GM10847 (cell line): ENCODE measurements around the gene VOPP1.

Experiments used
- POLR2A ChIP-seq: IDR thresholded peaks from 2 replicates; pipeline ENCODE4 v1.6.1; 2011; ENCODE audit not compliant: insufficient read length; ENCODE audit errors: extremely low read depth

The VOPP1 gene

DNA sequence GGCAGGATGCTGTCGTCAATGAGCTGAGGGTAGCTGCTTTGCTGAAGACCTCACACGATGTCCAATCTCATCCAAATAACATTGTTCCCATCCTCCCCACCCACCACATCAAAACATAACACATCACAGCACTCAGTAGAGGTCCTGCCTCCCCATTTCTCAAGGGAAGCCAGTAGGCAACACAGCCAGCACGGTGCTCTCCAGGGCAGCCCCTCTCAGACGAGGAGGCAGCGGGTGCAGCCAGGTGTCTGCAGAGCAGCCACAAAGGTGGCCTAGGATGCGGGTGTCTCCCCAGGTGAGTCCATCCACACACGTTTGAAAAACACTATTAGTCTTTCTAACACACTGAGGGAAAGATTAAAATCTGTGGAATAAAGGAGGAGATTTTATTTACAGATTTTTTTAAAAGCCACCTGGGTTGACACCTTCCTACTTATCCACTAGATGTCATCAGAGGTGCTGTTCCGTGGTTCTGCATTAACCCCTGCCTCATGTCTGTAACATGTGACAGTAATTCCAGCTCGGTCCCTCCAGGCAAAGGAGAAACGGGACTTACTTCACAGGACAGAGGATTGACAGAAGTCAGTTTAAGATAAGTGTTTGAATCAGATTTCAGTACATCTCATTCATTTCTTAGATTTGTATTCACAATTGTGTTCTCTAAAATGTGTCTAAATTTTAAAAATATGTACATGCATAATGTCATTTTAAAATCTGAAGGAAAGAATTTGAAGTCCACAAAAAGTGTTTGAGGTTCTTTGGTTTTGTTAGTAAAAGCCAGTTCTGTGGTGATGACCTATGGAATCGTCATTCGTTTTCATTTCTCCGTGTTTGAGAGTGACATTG lies 139.1 kb downstream of the VOPP1 start:
- TF ChIP-seq POLR2A, result no peak

DNA sequence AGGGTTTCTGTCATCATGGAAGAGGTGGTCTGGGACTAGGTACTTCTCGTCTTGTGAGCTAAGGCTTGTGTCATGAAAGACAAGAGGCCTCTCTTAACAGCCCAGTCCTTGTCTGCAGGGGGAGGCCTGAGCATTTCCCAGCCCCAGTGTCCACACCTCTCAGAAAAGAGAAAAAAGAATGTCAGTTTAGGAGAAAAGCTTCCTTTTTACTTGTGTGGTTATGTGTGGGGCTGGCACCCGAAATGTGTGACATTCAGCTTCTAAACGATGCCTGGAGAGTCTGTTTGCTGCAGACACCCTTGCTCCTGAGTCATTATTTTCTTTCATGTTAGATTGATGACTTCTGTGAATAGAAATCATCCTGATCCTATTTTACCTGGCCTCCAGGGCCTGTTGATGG lies 139.8 kb downstream of the VOPP1 start:
- TF ChIP-seq POLR2A, result no peak

DNA sequence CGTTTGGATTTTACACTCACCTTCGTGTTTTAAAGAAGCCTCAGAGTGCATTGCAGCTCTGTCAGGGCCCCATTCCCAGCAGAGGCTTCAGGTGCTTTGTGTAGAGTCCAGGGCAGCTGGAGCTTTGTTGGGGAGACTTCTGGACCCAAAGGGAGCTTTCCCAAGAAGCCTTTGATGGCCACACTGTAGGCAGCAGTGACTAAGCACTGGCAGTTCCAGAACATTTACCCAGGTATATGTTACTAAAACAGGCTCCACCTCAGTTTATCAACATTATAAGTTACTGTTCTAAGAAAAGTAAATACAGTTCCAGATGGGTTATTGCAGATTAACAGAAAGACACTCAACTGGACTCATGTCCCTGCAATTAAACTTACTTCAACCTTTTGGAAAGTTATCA lies 140.4 kb downstream of the VOPP1 start:
- no peak for TF ChIP-seq POLR2A

DNA sequence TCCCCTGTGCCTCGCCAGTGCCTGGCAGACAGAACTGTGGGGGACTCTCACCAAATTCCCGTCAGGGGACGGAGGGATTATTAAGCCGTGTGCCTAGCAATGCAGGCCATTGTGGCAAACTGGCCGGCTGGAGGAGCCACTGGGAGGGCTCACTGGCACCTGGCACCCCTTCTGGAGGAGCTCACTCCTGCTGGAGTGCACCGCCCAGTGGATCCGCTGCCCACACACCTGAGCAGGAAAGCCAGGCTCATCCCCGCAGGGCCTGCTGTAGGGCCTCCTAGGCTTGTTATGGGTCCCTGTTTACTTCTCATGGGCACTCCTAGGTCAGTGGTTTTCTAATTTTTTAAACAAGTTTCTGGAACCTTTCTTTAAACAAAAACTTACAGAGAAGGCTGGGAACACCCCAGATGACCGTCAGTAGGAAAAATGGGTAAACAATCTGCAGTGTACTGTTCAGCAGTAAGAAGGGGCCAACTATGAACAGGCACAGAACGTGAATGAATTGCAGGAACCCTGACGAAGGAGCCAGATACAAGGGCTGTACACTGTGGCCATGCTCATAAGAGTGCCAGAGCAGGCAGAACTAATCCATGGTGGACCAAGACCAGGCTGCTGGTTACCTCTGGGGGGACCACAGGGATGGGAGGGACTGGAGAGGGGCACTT lies 142.3 kb downstream of the VOPP1 start:
- no peak for TF ChIP-seq POLR2A

DNA sequence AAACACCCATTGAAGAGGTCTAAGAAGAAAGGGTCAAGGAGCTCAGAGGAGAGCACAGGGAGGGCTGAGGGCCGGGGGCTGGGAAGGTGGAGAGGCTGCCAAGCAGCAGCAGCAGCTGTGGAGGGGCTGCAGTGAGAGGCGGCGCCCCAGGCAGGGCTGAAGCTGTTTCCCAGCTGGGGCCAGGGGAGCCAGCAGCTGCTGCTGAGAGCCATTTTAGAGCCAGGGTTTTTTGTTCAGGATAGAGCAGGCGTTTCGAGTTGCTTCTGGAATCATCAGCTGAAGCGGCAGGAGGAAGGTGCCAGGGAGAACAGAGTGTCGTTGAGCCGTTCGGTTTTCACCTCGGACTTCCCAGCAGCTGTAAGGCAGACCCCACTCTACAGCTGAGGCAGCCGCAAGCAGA lies 144.5 kb downstream of the VOPP1 start:
- TF ChIP-seq POLR2A, result no peak

DNA sequence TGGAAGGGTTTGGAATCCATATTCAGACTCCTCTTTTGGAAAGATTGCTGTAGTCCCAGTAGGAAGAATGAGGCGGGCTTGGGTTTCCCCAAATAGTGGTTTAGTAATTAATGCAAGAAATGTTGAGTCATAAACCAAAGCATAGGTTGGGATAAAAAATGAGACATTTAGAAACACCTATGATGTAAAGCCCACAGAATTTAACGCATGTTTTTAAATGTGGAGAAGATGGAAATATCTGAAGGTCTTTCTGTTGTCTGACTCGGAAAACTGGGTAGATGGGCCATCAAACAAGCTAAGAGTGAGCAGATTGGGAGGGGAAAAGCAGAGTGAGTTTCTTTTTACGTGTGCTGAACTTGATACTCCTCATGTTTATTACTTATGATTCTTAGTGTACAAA lies 145.0 kb downstream of the VOPP1 start:
- TF ChIP-seq POLR2A, result no peak

DNA sequence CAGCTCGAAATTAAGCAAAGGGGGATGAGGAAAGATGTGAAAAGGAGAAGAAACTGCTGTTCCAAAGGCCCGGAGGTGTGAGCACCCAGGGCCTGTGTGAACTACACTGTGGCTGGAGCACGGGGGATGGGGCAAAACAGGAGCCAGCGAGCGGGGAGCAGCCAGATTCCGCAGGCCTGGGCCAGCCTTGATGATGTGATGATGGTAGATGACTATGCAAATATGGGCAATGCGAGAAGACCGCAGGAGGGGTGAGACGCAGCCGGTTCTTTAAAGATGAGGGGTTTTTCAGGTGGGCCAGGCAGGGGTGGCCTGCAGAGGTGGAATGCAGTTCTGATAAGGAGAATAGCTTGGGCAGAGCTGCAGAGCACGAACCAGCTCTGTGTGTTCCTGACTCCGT lies 145.6 kb downstream of the VOPP1 start:
- TF ChIP-seq POLR2A, result no peak

DNA sequence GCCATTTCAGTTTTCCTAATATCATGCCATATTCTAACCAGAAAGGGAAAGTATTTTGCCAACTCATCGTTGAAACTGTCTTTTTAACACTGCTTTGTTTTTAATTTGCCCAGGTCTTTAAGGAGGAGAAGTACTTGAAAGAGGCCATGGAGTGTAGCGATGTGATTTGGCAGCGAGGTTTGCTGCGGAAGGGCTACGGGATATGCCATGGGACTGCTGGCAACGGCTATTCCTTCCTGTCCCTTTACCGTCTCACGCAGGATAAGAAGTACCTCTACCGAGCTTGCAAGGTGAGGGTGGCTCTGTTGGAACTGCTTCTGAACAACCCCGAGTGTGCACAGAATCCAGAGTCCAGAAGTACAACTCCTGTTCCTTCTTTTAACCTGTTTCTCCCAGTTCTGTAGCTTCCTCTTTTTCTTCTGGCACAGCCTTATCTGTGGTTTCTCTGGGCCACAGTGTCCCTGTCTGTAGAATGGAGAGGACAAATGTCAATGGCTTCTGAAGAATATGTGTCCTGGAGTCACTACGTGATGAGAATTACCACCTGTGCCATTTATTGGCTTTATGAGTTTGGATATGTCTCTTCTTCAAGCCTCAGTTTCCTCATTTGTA lies 147.1 kb downstream of the VOPP1 start:
- no peak for TF ChIP-seq POLR2A

DNA sequence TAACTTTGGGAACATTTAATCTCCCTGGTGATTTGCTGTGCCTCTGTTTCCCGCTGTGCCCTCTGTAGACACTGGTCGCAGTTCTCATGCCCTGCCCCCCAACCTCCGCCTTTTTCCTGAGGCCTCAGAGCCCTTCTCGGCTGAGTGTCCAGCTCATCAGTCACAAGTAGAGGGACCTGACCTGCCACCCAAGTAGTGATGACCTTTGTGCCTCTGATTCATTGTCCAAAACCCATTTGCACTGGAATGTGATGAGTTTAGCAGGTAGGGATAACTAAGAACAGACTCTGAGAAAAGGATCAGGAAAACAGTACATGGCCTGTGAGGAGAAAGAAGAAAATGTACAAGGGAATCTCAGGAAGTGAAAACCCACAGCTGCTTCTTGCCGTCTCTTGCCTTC lies 148.4 kb downstream of the VOPP1 start:
- TF ChIP-seq POLR2A, result no peak

DNA sequence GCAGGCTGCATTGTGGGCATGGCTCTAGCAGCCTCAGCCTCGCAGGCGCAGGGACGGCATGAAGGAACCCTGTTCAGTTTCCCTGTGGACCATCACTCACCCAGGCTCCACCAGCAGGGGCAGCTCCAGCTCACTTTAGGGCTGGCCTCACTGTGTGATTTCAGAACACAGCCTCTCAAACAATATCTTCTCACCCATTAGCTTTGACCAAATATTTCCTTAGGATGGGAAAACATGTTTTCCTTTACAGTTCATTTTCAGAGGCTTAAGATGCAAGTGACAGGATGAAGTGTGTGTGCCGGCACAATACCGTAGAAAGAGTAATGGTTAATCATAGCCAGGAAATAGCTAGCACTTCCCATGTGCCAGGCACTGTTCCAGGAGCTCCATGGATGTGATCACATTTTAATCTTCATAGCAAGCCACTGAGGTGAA lies 149.0 kb downstream of the VOPP1 start:
- no peak for TF ChIP-seq POLR2A
